ENCODE measurements around the gene F2RL1.

DNA sequence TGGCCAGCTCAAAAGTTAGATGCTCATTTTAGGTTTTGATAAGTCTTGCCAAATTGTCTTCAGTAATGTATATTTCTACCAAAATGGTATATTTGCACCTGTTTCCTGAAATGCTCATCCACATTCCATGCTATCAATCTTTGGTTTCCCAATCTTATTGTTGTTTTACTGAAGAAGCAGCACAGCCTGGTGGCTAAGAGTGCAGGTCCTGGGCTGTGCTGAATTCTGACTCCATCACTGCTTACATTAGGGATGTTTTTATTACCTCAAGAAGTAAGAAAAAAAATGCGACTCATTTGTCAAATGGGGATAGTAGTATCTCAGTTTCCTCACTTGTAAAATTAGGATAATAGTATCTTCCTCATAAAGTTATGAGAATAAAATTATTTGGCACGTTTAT is 17.4 kb downstream of the F2RL1 start:
- TF ChIP-seq, protein P1, sequence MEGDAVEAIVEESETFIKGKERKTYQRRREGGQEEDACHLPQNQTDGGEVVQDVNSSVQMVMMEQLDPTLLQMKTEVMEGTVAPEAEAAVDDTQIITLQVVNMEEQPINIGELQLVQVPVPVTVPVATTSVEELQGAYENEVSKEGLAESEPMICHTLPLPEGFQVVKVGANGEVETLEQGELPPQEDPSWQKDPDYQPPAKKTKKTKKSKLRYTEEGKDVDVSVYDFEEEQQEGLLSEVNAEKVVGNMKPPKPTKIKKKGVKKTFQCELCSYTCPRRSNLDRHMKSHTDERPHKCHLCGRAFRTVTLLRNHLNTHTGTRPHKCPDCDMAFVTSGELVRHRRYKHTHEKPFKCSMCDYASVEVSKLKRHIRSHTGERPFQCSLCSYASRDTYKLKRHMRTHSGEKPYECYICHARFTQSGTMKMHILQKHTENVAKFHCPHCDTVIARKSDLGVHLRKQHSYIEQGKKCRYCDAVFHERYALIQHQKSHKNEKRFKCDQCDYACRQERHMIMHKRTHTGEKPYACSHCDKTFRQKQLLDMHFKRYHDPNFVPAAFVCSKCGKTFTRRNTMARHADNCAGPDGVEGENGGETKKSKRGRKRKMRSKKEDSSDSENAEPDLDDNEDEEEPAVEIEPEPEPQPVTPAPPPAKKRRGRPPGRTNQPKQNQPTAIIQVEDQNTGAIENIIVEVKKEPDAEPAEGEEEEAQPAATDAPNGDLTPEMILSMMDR (IDR thresholded peaks at IDR 0.05) = no peak
- TF ChIP-seq POLR2A (IDR thresholded peaks at IDR 0.05) = no peak
